ENCODE results near the gene ZNF626.
A peak's percentile ranks its signal among the peaks of the same experiment; 100 is the strongest.
"Not testable (repeated sequence)": the region's sequence is repeated elsewhere in the genome, so short reads cannot be mapped to it uniquely, and the experiment has no call there.

ZNF626 gene

DNA sequence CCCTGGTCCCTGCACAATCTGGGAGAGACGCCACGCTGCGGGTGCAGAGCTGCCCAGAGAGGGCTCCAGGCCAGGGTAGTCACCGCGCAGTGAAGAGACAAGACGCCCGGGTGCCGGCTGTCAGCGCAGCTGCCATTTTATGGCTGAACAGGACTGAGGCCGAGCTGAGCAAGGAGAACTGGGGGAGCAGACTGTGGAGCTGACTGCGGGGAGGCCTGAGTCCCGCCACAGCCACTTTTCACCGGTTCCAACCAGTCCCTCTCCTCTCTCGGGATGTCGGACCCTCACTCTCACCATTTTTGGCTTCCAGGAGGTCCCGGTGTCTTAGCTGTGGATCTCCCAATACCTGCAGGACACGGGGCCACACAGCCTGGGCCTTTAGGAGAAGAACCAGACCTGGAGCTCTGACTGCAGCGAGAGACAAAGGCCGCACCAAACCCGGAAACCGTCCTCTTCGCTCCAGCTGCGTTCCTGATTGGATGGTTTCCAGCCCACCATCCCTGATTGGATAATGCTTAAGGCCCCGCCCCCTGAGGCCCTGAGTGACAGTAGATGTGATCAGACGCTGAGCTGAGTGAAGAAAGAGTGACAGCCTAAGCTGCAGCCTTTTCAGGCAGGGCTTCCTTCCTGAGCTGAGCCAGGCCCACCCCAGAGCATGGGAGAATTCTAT, at the start of gene ZNF626:
ZNF626 (minus strand) TSS at position 422 of the 670 bp plus-strand sequence; CDS start at position 297, 125 bp downstream.
- DNase-seq, result peak; percentile 95 to 96

DNA sequence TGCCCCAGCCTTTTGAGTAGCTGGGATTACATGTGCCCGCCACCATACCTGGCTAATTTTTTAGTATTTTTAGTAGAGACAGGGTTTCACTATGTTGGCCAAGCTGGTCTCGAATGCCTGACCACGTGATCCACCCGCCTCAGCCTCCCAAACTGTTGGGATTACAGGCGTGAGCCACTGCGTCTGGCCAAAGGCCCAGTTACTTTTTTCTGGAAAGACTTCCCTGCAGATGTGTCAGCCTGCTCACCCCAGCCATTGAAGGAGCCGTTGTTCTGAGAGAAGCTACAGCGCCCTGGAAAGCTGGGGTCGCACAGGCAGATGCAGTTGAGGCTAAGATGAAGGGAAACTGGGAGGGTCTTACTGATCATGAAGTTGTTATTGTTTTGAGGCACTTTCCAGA, 7.9 kb upstream of the ZNF626 start:
- DNase-seq, result no peak

GRCh38 chr19:20667281-20667680, 5.9 kb upstream of the ZNF626 start:
- no peak for DNase-seq

- DNase-seq, result no peak
Measured at GRCh38 chr19:20664901-20665781, 3.8 kb upstream of the ZNF626 start.

DNA sequence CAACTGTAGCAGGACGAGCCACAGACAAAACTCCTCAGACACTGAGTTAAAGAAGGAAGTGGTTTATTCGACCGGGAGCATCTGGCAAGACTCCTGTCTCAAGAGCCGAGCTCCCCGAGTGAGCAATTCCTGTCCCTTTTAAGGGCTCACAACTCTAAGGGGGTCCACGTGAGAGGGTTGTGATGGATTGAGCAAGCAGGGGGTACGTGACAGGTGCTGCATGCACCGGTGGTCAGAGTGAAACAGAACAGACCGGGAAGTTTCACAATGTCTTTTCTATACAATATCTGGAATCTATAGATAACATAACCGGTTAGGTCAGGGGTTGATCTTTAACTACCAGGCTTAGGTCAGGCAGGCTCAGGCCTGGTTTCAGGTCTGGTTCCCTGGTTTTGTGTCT, 3.1 kb upstream of the ZNF626 start:
- not testable (repeated sequence) for DNase-seq

- no peak for DNase-seq
Measured at GRCh38 chr19:20662421-20663105, 1.2 kb upstream of the ZNF626 start.

- DNase-seq, result no peak
Measured at GRCh38 chr19:20660473-20661140, 764 bp downstream of the ZNF626 start.

- no peak for DNase-seq
Measured at GRCh38 chr19:20640545-20640944, 20.8 kb downstream of the ZNF626 start.

DNA sequence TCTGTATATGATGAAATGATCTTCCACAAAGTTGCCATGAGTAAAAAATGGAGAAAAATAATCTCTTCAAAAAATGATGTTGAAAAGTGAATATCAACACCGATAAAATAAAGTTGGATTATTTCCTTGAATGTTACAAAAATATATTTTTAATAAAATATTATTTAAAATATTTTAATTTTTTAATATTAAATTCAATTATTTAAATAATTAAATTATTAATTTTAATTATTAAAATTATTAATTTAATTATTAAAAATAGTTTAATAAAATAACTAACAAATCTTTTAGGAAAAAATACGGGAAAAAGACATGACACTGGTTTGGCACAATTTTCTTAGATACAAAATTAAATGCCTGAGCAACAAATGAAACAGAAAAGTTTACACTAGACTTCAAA, 21.3 kb downstream of the ZNF626 start:
- no peak for DNase-seq

GRCh38 chr19:20624560-20624959, 36.8 kb downstream of the ZNF626 start:
- not testable (repeated sequence) for DNase-seq

DNA sequence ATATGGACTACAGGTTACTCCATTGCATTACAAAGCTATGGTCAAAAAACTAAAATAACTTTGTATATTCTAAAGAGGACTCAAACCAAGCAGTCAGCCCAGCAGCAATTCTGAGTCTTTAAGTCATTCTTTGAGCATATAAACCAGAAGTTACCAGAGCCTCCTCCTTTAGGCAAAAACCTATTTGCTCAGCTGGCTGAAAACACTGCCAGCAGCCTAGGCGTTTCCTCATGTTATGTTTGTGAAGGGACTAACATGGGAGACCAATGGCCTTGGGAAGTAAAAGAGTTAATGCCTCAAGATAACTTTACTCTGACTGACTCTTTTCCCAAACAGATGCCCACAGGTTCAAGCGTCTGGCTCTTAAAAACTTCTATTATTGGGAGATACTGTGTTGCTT, 45.3 kb downstream of the ZNF626 start:
- no peak for DNase-seq

DNA sequence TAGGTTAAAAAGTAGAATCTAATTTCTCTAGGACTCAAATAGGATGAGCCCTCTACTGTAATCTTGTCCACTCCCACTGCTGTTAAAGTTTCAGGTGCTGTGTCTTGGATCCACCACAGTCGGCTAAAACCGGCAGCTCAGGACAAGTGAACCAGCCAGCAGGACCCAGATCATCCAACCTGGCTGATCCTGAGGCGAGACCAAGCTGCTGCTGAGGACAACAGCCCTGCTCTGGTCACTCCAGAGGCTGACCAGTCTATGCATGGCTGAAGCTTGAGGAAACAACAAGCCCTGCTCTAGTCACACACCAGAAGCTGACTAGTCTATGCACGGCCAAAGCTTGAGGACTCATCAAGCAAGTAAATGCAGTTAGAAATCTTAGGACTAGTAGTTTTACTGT, 46.4 kb downstream of the ZNF626 start:
- not testable (repeated sequence) for DNase-seq

- no peak for DNase-seq
Measured at GRCh38 chr19:20612711-20613316, 48.6 kb downstream of the ZNF626 start.

- DNase-seq, result no peak
Measured at GRCh38 chr19:20611866-20612265, 49.5 kb downstream of the ZNF626 start.

DNA sequence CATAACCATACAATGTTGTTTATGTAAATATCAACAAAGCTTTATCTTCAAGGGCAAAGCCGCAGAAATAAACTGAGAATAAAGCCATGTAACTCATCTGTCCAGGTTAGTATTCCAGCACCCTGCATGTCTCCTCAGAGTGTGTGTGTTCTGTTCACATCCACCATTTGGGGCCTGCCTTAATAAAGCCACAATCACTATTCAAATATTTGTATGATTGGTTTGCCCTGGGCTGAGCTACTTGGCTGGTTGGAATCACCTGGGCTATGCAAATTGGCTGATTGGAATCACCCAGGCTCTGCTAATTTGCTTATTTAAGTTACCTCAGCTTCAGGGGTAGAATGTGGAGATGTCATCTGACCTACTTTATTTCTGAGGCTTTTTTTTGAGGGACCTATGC, 53.4 kb downstream of the ZNF626 start:
- DNase-seq, result no peak

Measured in CD4-positive, alpha-beta T cell treated with Interleukin-4 for 1 hour (primary cell).